SK-N-SH (cell line): Measurements from ENCODE around the gene CCDC154. TPM values are rescaled to one million over a fixed set of nuclear protein-coding genes. Genes with fewer than 3 reads are reported as not detected.
A peak's percentile ranks its signal among the peaks of the same experiment; 100 is the strongest.

Experiments
- CTCF ChIA-PET: fragments of 300-600, 350-600 bp; formaldehyde crosslinking; extraction: SDS; loops from one replicate; lab custom pipeline; 2021; lab: Yijun Ruan, JAX
- POLR2A ChIA-PET: fragments of 350-600 bp; sonication (Branson Sonifier 250); formaldehyde crosslinking; extraction: SDS; loops from one replicate; lab custom pipeline; 2020; ENCODE audit warnings: antibody characterized with exemption, inconsistent platforms; lab: Yijun Ruan, JAX
- DNase-seq: peaks from one replicate; pipeline ENCODE4 v3.0.0; 2012
- H2AFZ ChIP-seq: fragments of 200-600 bp; sonication (generic); 2 replicates; pipeline ENCODE4 v1.8.1; 2016; ENCODE audit warnings: antibody characterized with exemption, mild to moderate bottlenecking, low read depth
- H3F3A ChIP-seq: fragments of 200-600 bp; sonication (generic); replicated peaks from 2 replicates; pipeline ENCODE3; 2016; ENCODE audit warnings: antibody characterized with exemption, mild to moderate bottlenecking; ENCODE audit not compliant: insufficient read depth
- H3K27ac ChIP-seq, 2 experiments: fragments of 200-500 bp in 1 of 2; fragments of 200-600 bp in 1 of 2; sonication (Bioruptor generic) in 1 of 2; sonication (generic), shearing (Covaris generic) in 1 of 2; 2 replicates each; pipeline versions ENCODE4 v1.5.1 to v1.6.1; 2014 to 2016; ENCODE audit warnings: low read depth in 2 of 2, inconsistent platforms in 1 of 2, low read length in 1 of 2, mild to moderate bottlenecking in 1 of 2, mixed read lengths in 1 of 2
- H3K27me3 ChIP-seq: fragments of 200-600 bp; sonication (generic), shearing (Covaris generic); 2 replicates; pipeline ENCODE4 v1.6.1; 2016; ENCODE audit warnings: mixed run types; ENCODE audit not compliant: insufficient read depth
- H3K36me3 ChIP-seq, 2 experiments: fragments of 200-500 bp in 1 of 2; fragments of 200-600 bp in 1 of 2; sonication (Bioruptor generic) in 1 of 2; sonication (generic) in 1 of 2; replicated peaks in 1 of 2; 2 replicates each; pipeline versions ENCODE3 to v1.5.1; 2014 to 2016; ENCODE audit warnings: low read length in 1 of 2, mild to moderate bottlenecking in 1 of 2; ENCODE audit not compliant: insufficient read depth in 2 of 2, control insufficient read depth in 1 of 2
- H3K4me1 ChIP-seq, 2 experiments: fragments of 200-500 bp in 1 of 2; fragments of 200-600 bp in 1 of 2; sonication (Bioruptor generic) in 1 of 2; sonication (generic), shearing (Covaris generic) in 1 of 2; 2 replicates each; pipeline versions ENCODE4 v1.5.1 to v1.6.1; 2014 to 2016; ENCODE audit warnings: low read depth in 1 of 2, low read length in 1 of 2, mixed run types in 1 of 2; ENCODE audit not compliant: insufficient read depth in 2 of 2, control insufficient read depth in 1 of 2
- H3K4me2 ChIP-seq: fragments of 200-600 bp; sonication (generic), shearing (Covaris generic); 2 replicates; pipeline ENCODE4 v1.6.1; 2017; ENCODE audit warnings: mixed run types
- H3K4me3 ChIP-seq, 2 experiments: fragments of 200-500 bp in 1 of 2; fragments of 200-600 bp in 1 of 2; sonication (Bioruptor generic) in 1 of 2; sonication (generic), shearing (Covaris generic) in 1 of 2; 2 replicates each; pipeline versions ENCODE4 v1.5.1 to v1.8.1; 2014 to 2016; ENCODE audit warnings: low read depth in 2 of 2, inconsistent platforms in 1 of 2, low read length in 1 of 2, mild to moderate bottlenecking in 1 of 2, mixed read lengths in 1 of 2, moderate library complexity in 1 of 2
- H3K79me2 ChIP-seq: fragments of 200-600 bp; sonication (generic); 2 replicates; pipeline ENCODE4 v1.8.1; 2017; ENCODE audit warnings: mild to moderate bottlenecking; ENCODE audit not compliant: insufficient read depth
- H3K9ac ChIP-seq: fragments of 200-600 bp; sonication (generic); 2 replicates; pipeline ENCODE4 v1.6.1; 2017; ENCODE audit warnings: mixed run types
- H3K9me2 ChIP-seq: fragments of 200-600 bp; sonication (generic); 2 replicates; pipeline ENCODE4 v1.6.1; 2017; ENCODE audit warnings: mixed run types
- H3K9me3 ChIP-seq: fragments of 200-600 bp; sonication (generic); 2 replicates; pipeline ENCODE4 v1.6.1; 2017; ENCODE audit warnings: mixed run types, mild to moderate bottlenecking, moderate library complexity
- H4K20me1 ChIP-seq: fragments of 200-600 bp; sonication (generic); 2 replicates; pipeline ENCODE4 v1.6.1; 2017; ENCODE audit warnings: mild to moderate bottlenecking, mixed run types; ENCODE audit not compliant: insufficient read depth
- CTCF ChIP-seq: fragments of 200-600 bp; sonication (generic); IDR thresholded peaks from 2 replicates; pipeline ENCODE4 v1.6.1; 2017; ENCODE audit warnings: antibody characterized with exemption, mild to moderate bottlenecking, moderate library complexity
- EZH2phosphoT487 ChIP-seq: fragments of 200-600 bp; sonication (generic); IDR thresholded peaks from 2 replicates; pipeline ENCODE4 v1.6.1; 2017; ENCODE audit warnings: low read depth, mixed run types, mild to moderate bottlenecking, antibody characterized with exemption, moderate library complexity, borderline replicate concordance
- FOSL2 ChIP-seq: IDR thresholded peaks from 2 replicates; pipeline ENCODE4 v1.4.0; 2012; ENCODE audit warnings: low read depth, mild to moderate bottlenecking, moderate library complexity, borderline replicate concordance
- FOXJ3 ChIP-seq: sonication (generic); formaldehyde crosslinking; IDR thresholded peaks from 2 replicates; pipeline ENCODE4 v1.5.1; 2020; ENCODE audit warnings: mild to moderate bottlenecking, missing genetic modification reagents
- GATA2 ChIP-seq: sonication (generic); formaldehyde crosslinking; IDR thresholded peaks from 2 replicates; pipeline ENCODE4 v1.5.0; 2020; ENCODE audit warnings: mild to moderate bottlenecking, missing genetic modification reagents
- IRF3 ChIP-seq: fragments of 150-350 bp; IDR thresholded peaks from 2 replicates; pipeline ENCODE4 v1.6.1; 2016; ENCODE audit warnings: mild to moderate bottlenecking, low read depth, low read length
- MEF2A ChIP-seq: IDR thresholded peaks from 2 replicates; pipeline ENCODE4 v1.4.0; 2012; ENCODE audit warnings: low read depth, borderline replicate concordance
- POLR2AphosphoS5 ChIP-seq: IDR thresholded peaks from 2 replicates; pipeline ENCODE4 v1.6.1; 2012; ENCODE audit warnings: low read depth, low read length
- RCOR1 ChIP-seq: fragments of 150-350 bp; IDR thresholded peaks from 2 replicates; pipeline ENCODE4 v1.6.1; 2017; ENCODE audit warnings: antibody characterized with exemption, low read length
- REST ChIP-seq: IDR thresholded peaks from 2 replicates; pipeline ENCODE4 v1.6.1; 2012; ENCODE audit warnings: mild to moderate bottlenecking, low read depth, low read length, moderate library complexity
- SIN3A ChIP-seq: IDR thresholded peaks from 2 replicates; pipeline ENCODE4 v1.6.1; 2012; ENCODE audit warnings: low read depth, mild to moderate bottlenecking, low read length, moderate library complexity, borderline replicate concordance
- TEAD4 ChIP-seq: IDR thresholded peaks from 2 replicates; pipeline ENCODE4 v1.4.0; 2012; ENCODE audit warnings: mild to moderate bottlenecking, borderline replicate concordance; ENCODE audit not compliant: insufficient read depth
- YY1 ChIP-seq: IDR thresholded peaks from 2 replicates; pipeline ENCODE4 v1.4.0; 2012; ENCODE audit warnings: low read depth, mild to moderate bottlenecking
- WGBS: methylation state at CpG from one replicate; pipeline ENCODE4 v1.1.6; 2017; ENCODE audit warnings: low lambda C conversion rate; 5-methylcytosine and 5-hydroxymethylcytosine counted together
- polyA plus RNA-seq, 3 experiments: library from polyadenylated mRNA; depleted of rRNA; stranded (reverse); fragments of >200 nt; gene quantifications; 2 replicates each; pipeline ENCODE4 v1.2.3, GENCODE V29; 2012

Gene CCDC154
- polyA plus RNA-seq, 1 of the 3 experiments (the other 2 are of a cell fraction), result 0.35 TPM

GRCh38 chr16:1428511-1428910, 15.8 kb downstream of the CCDC154 start:
- ChIA-PET POLR2A (no interaction called here), CTCF (interaction anchor here (1.4 to 1.5 kb wide), 2 partner anchors 12 to 65 kb away, joined by 3 to 4 read pairs; no protein-coding TSS in a partner anchor)
- H3K9me3 ChIP-seq, result no peaks in the 10 kb centered on the region
- H4K20me1 ChIP-seq, result no peaks in the 10 kb centered on the region
- DNase-seq, result no peak
- H3F3A ChIP-seq, result peaks cover 3% of the 10 kb centered on the region
- no peaks in the 10 kb centered on the region for H3K36me3 ChIP-seq
- TF ChIP-seq EZH2phosphoT487, result no peak
- TF ChIP-seq CTCF, result peak; percentile 30
- no peak overlapping the region for H3K27ac ChIP-seq
- 67% methylated on average over 8 of the region's 21 CpGs for WGBS
- H3K4me2 ChIP-seq, result no peak overlapping the region
- no peak overlapping the region for H3K4me3 ChIP-seq
- H3K9ac ChIP-seq, result no peak overlapping the region
- no peaks in the 10 kb centered on the region for H3K79me2 ChIP-seq
- no peak overlapping the region for H2AFZ ChIP-seq
- H3K27me3 ChIP-seq, result no peaks in the 10 kb centered on the region
- H3K9me2 ChIP-seq, result no peaks in the 10 kb centered on the region
- peaks cover 0 to 13% of the 10 kb centered on the region in 2 experiments; a peak in 1 of 4 replicates for H3K4me1 ChIP-seq

- H3K4me2 ChIP-seq, result no peak overlapping the region
- CTCF ChIA-PET, result interaction anchor here (1.4 to 1.5 kb wide), 2 partner anchors 10 to 64 kb away, joined by 3 to 4 read pairs; no protein-coding TSS in a partner anchor
- H3K79me2 ChIP-seq, result no peaks in the 10 kb centered on the region
- POLR2A ChIA-PET, result no interaction called here
- H3K9ac ChIP-seq, result no peak overlapping the region
- H3K27ac ChIP-seq, result no peak overlapping the region
- H3K9me3 ChIP-seq, result no peaks in the 10 kb centered on the region
- H4K20me1 ChIP-seq, result no peaks in the 10 kb centered on the region
- peak; percentile 36 for DNase-seq
- H3K4me1 ChIP-seq, result peaks cover 0 to 13% of the 10 kb centered on the region in 2 experiments; a peak in 1 of 4 replicates
- H3K36me3 ChIP-seq, result no peaks in the 10 kb centered on the region
- H3F3A ChIP-seq, result peaks cover 4% of the 10 kb centered on the region
- no peak overlapping the region for H3K4me3 ChIP-seq
- no peaks in the 10 kb centered on the region for H3K9me2 ChIP-seq
- no peaks in the 10 kb centered on the region for H3K27me3 ChIP-seq
- WGBS, result 88% methylated on average over 53 of the region's 53 CpGs
- no peak overlapping the region for H2AFZ ChIP-seq
- TF ChIP-seq RCOR1, result no peak
- no peak for TF ChIP-seq POLR2AphosphoS5
- TF ChIP-seq MEF2A, result no peak
- no peak for TF ChIP-seq SIN3A
- TF ChIP-seq CTCF, result no peak
- TF ChIP-seq FOSL2, result no peak
- TF ChIP-seq GATA2 (CRISPR knock-in tag), result no peak
- no peak for TF ChIP-seq REST
- no peak for TF ChIP-seq IRF3
- no peak for TF ChIP-seq FOXJ3 (CRISPR knock-in tag)
- TF ChIP-seq TEAD4, result no peak
- TF ChIP-seq YY1, result no peak
Measured at GRCh38 chr16:1427473-1428461, 16.6 kb downstream of the CCDC154 start.
